G401.6 (cell line): Measurements from ENCODE around the gene TTC9.

Experiments
- FAIRE-seq: peaks from 2 replicates; lab custom pipeline; 2012; peaks lifted over from hg19 to GRCh38; lab: Jason Lieb, UNC

TTC9 gene

DNA sequence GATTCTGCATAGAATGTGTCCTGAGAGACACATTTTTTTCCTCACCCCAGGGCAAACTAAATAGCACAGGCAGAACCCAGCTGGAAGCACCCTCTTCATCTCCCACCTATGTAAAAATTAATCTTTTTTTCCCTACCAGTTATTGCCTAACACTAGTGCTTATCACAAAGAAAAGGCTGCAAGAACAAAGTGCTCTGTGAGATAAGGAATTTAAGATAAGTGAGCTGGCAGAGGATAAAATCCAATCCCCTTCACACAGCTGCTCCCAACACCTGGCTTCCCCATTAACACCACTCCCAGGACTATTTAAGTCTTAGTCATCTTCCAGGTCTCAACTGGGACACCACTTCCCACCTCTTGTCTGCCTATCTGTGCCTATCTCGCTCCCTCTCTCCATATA is 75.2 kb downstream of the TTC9 start:
- no peak for FAIRE-seq

DNA sequence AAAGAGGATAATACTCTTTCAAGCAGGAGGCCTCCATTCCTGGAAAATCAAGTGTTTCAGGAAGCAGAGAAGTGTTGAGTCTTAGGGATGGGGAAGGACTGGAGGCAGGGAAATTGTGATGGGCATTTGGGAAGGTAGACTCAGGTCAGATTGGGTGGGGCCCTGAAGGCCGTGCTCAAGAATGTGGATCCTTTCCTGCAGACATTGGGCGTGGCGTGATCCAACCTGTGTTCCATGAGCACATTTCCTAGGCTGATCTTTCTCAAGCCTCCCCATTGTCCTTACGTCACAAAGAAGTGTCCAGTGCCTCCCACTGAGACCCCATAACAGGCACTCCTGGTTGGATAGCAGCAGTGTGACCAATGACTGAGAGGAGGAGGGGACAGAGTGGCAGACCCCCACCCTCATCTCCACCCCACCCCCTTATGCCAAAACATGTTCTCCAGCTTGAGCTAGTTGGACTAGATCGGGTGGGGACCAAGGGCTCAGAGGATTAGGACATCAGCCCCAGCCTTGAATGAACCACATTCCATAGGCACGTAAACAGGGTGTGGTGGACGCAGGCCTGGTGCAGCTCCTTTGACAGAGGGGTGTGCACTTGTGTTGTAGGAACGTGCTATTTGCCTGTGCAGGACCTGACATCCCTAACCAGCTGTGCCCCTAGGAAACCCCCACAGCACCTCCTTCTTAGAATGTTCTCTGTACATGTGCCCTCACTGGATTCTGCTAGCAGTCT is 76.8 kb downstream of the TTC9 start:
- FAIRE-seq = no peak

DNA sequence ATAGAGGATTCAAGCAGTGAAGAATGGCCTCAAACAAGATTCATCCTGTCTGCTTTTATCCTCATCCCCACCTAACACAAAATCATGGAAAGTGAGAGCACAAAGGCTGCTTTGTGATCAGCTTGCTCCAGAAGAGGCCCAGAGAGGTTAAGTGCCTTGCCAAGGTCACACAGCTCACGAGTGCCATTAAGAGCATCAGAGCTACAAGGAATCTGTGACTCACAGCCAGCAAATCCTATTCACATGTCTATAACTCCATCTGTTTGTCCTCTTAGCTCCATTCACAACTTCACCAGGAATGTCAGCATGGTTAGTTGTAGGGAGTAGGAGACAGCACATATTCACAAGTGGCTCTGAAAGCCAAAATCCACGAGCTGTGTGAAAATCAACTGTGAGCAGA is 79.8 kb downstream of the TTC9 start:
- FAIRE-seq = no peak

DNA sequence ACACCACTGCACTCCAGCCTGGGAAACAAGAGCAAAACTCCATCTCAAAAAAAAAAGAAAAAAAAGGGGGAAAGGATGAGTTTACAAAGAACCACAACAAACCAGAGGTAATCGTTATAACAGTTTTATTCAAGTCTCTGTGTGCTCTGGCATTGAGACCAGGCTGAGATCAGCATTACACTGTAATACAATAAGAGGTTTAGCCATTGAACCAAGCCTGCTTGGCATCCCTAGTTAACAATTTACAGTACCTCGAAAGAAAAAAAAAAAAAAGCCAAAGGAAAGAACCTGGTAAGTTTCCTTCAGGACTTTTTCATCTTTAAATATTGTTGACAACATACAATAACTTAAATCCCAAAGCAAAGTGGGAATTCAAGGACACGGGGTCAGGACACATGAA is 80.7 kb downstream of the TTC9 start:
- FAIRE-seq = no peak

DNA sequence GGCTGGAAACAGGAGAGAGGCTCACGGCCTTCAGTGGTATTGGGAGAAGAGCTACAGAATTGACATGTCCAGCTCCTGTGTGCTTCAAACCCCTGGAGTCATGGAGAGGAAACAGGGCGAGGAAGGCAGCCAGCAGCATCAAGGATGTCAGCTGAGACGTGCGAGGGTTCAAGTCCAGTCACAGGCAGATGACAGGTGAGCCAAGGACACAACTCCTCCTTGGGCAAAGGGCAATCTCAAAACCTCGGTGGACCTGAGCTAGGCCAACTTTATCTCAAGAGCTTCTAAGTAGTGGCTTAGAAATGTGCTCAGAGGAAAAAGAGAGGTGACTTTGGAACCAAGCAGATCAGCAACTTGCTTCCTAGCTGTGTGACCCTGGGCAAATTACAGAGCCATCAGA is 81.6 kb downstream of the TTC9 start:
- no peak for FAIRE-seq

DNA sequence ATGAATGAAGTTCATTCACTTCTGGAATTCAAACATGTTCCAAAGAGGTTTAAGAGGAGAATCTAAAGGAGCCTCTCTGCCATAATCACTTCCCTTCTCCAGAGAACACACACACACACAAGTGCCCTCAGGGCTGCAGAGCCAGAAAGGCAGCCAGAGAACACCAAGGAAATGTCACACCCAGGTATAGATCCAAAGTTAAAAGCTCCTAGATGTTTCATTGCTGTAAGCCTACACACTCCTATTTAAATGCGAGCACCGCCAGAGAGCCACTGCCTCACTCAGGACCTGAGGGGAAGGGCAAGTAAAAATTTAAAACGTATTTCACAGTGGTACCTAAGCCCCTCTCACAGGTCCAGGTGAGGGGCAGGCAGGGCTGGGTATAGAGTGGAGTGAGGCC is 82.4 kb downstream of the TTC9 start:
- FAIRE-seq = no peak

DNA sequence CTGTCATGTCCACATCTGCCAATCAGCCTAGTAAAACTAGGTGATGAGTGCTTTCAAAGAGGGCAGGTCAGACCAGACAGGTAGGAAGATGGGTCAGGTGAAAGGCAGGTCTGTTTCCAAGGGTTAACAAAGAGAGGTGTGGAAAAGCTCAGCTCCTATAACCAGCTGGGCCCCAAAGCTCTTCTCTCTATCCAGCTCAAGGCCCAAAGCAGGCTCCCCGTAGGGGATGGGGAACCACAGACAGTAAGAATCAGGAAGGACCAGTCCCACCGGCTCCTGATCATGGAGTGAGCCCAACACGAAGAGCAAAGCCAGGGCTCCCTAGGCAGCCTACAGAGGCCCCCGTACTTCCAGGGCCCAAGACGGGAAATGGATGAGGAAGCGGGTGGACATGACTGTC is 83.2 kb downstream of the TTC9 start:
- no peak for FAIRE-seq
